ENCODE measurements around the gene SUSD3. TPM values are rescaled to one million over a fixed set of nuclear protein-coding genes. Genes with fewer than 3 reads are reported as not detected.
"Not testable (repeated sequence)": the region's sequence is repeated elsewhere in the genome, so short reads cannot be mapped to it uniquely, and the experiment has no call there.

Gene SUSD3
- total RNA-seq, 1 donor from 2014 or later: 6.6 TPM

GRCh38 chr9:93097511-93098201 lies 39.2 kb downstream of the SUSD3 start:
- ATAC-seq (no peak), DNase-seq (ENCODE audit: low spot score) (peak; percentile 62)
- intact Hi-C loops (cut with DNase I): no loop called here

GRCh38 chr9:93098236-93098946 lies 39.9 kb downstream of the SUSD3 start:
- ATAC-seq (peak; percentile 25), DNase-seq (ENCODE audit: low spot score) (peak; percentile 91)
- intact Hi-C loops (cut with DNase I): no loop called here

DNA sequence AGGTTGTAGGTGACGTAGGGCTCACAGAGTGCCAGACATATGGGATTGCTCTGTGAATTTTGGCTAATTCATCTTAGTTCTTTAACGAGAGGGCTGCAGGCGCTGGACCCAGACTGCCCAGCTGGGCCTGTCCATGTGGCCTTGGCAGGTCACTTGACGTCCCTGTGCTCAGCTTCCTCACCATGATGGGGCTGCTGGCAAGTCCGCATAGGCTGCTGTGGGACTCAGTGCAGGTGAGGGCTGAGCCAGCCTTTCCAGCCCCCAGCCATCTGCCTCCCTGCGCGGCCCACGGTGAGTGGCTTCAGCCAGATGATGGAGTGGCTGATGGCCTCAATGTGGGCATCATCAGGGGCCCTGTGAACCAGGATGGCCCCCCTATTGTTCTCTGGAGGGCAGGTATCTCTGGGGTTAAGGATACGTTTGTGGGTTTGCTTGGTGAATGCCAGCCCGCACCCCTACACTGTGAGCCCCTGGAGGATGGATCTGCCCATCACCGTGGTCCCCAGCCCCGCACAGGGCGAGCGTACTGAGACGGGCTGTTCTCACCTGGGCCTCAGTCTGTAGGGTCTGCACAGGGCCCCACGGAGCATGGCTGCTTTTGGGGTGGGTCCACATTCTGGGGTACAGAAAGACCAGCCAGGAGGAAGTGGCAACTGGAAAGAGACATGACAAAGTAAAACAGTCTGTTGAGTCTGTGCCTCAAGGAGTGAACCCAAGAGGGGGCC lies 41.2 kb downstream of the SUSD3 start:
- ATAC-seq: no peak
- intact Hi-C loops (cut with DNase I): no loop called here
- DNase-seq (ENCODE audit: low spot score): peak; percentile 57

- DNase-seq (ENCODE audit: low spot score) (no peak), ATAC-seq (no peak)
- intact Hi-C loops (cut with DNase I): no loop called here
Measured at GRCh38 chr9:93100276-93100636, 41.8 kb downstream of the SUSD3 start.

GRCh38 chr9:93101086-93101485 lies 42.6 kb downstream of the SUSD3 start:
- ATAC-seq; intact Hi-C loops (cut with DNase I): not testable (repeated sequence)
- DNase-seq (ENCODE audit: low spot score): peak; percentile 30

- DNase-seq (ENCODE audit: low spot score) (no peak), ATAC-seq (no peak)
- intact Hi-C loops (cut with DNase I): no loop called here
Measured at GRCh38 chr9:93105620-93106019, 47.1 kb downstream of the SUSD3 start.

- ATAC-seq: no peak
- intact Hi-C loops (cut with DNase I): no loop called here
- peak; percentile 48 for DNase-seq (ENCODE audit: low spot score)
Measured at GRCh38 chr9:93107151-93107824, 48.8 kb downstream of the SUSD3 start.

DNA sequence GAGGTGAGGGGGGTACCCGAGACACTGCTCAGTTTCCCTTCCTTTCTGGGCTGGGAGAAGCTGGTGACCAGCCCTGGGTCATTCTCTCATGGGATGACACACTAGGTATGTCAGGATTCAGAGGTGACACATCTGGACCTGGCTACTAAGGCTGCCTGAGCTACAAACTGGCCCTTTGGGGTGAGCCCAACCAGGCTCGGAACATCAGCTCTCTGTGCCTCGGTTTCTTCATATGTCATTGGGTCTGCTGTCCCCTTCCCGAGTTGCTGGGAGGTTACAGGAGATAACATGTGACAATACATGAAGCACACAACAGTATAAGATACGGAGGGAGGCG lies 49.3 kb downstream of the SUSD3 start:
- DNase-seq (ENCODE audit: low spot score): no peak
- no peak for ATAC-seq
- intact Hi-C loops (cut with DNase I): no loop called here

- intact Hi-C loops (cut with DNase I): no loop called here
- ATAC-seq (no peak), DNase-seq (ENCODE audit: low spot score) (peak; percentile 58)
Measured at GRCh38 chr9:93108291-93109041, 50.0 kb downstream of the SUSD3 start.

- intact Hi-C loops (cut with DNase I): loop anchor here (10.0 kb wide), 1 partner anchor 194 kb away; no protein-coding TSS in a partner anchor
- ATAC-seq (no peak), DNase-seq (ENCODE audit: low spot score) (peak; percentile 58)
Measured at GRCh38 chr9:93110311-93110855, 51.9 kb downstream of the SUSD3 start.

GRCh38 chr9:93111001-93111370 lies 52.5 kb downstream of the SUSD3 start:
- peak; percentile 46 for DNase-seq (ENCODE audit: low spot score)
- intact Hi-C loops (cut with DNase I): loop anchor here (10.0 kb wide), 1 partner anchor 194 kb away; no protein-coding TSS in a partner anchor
- no peak for ATAC-seq

- intact Hi-C loops (cut with DNase I): loop anchor here (10.0 kb wide), 1 partner anchor 193 kb away; no protein-coding TSS in a partner anchor
- no peak for ATAC-seq
- DNase-seq (ENCODE audit: low spot score): peak; percentile 49
Measured at GRCh38 chr9:93111371-93112115, 53.0 kb downstream of the SUSD3 start.

- no peak for ATAC-seq
- intact Hi-C loops (cut with DNase I): loop anchor here (10.0 kb wide), 1 partner anchor 193 kb away; no protein-coding TSS in a partner anchor
- DNase-seq (ENCODE audit: low spot score): peak; percentile 54
Measured at GRCh38 chr9:93112116-93112863, 53.8 kb downstream of the SUSD3 start.

DNA sequence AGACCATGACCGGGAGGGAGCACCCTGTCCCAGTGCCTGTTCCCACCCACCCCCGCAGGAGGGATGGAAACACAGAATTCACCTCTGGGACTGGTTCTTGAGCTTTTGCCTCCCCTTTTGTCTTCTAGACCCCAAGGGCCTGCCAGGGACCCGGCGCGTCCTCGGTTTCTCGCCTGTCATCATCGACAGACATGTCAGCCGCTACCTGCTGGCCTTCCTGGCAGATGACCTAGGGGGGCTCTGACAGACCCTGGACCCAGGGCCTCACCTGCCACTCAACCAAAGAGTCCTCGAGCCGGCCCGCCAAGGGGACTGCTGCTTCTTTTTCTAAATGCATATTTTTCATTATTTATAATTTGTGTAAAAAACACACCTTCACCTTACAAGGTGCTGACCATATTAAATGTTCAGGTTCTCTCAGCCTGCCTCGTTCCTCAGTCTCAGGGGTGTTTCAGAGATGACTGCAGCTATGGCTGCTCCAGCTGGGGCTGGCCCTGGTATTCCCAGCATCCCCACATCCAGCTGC lies 54.4 kb downstream of the SUSD3 start:
- ATAC-seq: no peak
- intact Hi-C loops (cut with DNase I): loop anchor here (10.0 kb wide), 1 partner anchor 192 kb away; no protein-coding TSS in a partner anchor
- peak; percentile 50 for DNase-seq (ENCODE audit: low spot score)

GRCh38 chr9:93114169-93114983 lies 55.9 kb downstream of the SUSD3 start:
- DNase-seq (ENCODE audit: low spot score) (peak; percentile 60), ATAC-seq (no peak)
- intact Hi-C loops (cut with DNase I): loop anchor here (10.0 kb wide), 1 partner anchor 190 kb away; no protein-coding TSS in a partner anchor

- DNase-seq (ENCODE audit: low spot score) (no peak), ATAC-seq (no peak)
- intact Hi-C loops (cut with DNase I): loop anchor here (10.0 kb wide), 1 partner anchor 190 kb away; no protein-coding TSS in a partner anchor
Measured at GRCh38 chr9:93114984-93115335, 56.5 kb downstream of the SUSD3 start.
